CD8-positive, alpha-beta memory T cell (primary cell): Measurements from ENCODE around the gene MAP3K5. TPM values are rescaled to one million over a fixed set of nuclear protein-coding genes. Genes with fewer than 3 reads are reported as not detected.

Experiments used
- CTCF ChIA-PET: fragments of 350-600 bp; sonication (Branson Sonifier 250); formaldehyde crosslinking; loops from one replicate; lab custom pipeline; 2021; ENCODE audit warnings: antibody characterized with exemption; lab: Charles Lee
- POLR2A ChIA-PET: fragments of 350-600 bp; sonication (Branson Sonifier 250); formaldehyde crosslinking; loops from one replicate; lab custom pipeline; 2021; ENCODE audit warnings: antibody characterized with exemption; lab: Charles Lee
- DNase-seq, 5 donors: peaks; one replicate each; pipeline versions ENCODE4 v3.0.0 to v3.0.0-alpha.2; 2020 to 2022; ENCODE audit warnings: mixed read lengths in 1 of 5
- H3K27ac ChIP-seq: one replicate; pipeline ENCODE4 v1.7.0; 2013; ENCODE audit warnings: low read depth, mild to moderate bottlenecking, low read length, moderate library complexity
- H3K27me3 ChIP-seq: 2 replicates; pipeline ENCODE4 v1.7.0; 2013; ENCODE audit warnings: low read length, mild to moderate bottlenecking; ENCODE audit not compliant: insufficient read depth, poor library complexity, severe bottlenecking
- H3K36me3 ChIP-seq: 2 replicates; pipeline ENCODE4 v1.7.0; 2013; ENCODE audit warnings: mild to moderate bottlenecking, low read length, moderate library complexity; ENCODE audit not compliant: insufficient read depth
- H3K4me1 ChIP-seq: 2 replicates; pipeline ENCODE4 v1.7.0; 2013; ENCODE audit warnings: mild to moderate bottlenecking, low read length, moderate library complexity; ENCODE audit not compliant: insufficient read depth
- H3K4me3 ChIP-seq: 2 replicates; pipeline ENCODE4 v1.7.0; 2013; ENCODE audit warnings: mild to moderate bottlenecking, low read length
- H3K9me3 ChIP-seq: 2 replicates; pipeline ENCODE4 v1.7.0; 2013; ENCODE audit warnings: mild to moderate bottlenecking, low read length
- H3K27ac Mint-ChIP-seq, 8 donors: one replicate each; pipeline ENCODE4 v1.8.0; 2020 to 2021; ENCODE audit warnings: mixed read lengths in 8 of 8, mild to moderate bottlenecking in 6 of 8, inconsistent platforms in 3 of 8, moderate library complexity in 3 of 8
- H3K27me3 Mint-ChIP-seq, 2 donors: one replicate each; pipeline ENCODE4 v1.8.0; 2020 to 2021; ENCODE audit warnings: mixed read lengths in 2 of 2, mild to moderate bottlenecking in 1 of 2, moderate library complexity in 1 of 2
- H3K36me3 Mint-ChIP-seq, 3 donors: one replicate each; pipeline ENCODE4 v1.8.0; 2020 to 2021; ENCODE audit warnings: mixed read lengths in 3 of 3, inconsistent platforms in 1 of 3, mild to moderate bottlenecking in 1 of 3
- H3K4me1 Mint-ChIP-seq, 3 donors: one replicate each; pipeline ENCODE4 v1.8.0; 2020 to 2021; ENCODE audit warnings: mixed read lengths in 3 of 3, inconsistent platforms in 1 of 3, mild to moderate bottlenecking in 1 of 3
- H3K4me3 Mint-ChIP-seq, 7 donors: one replicate each; pipeline ENCODE4 v1.8.0; 2020 to 2021; ENCODE audit warnings: mixed read lengths in 7 of 7, mild to moderate bottlenecking in 6 of 7, moderate library complexity in 4 of 7, inconsistent platforms in 2 of 7
- H3K9me3 Mint-ChIP-seq, 5 donors: one replicate each; pipeline ENCODE4 v1.8.0; 2020 to 2022; ENCODE audit warnings: mixed read lengths in 5 of 5, mild to moderate bottlenecking in 3 of 5, moderate library complexity in 2 of 5, inconsistent platforms in 1 of 5
- polyA plus RNA-seq: library from polyadenylated mRNA; unstranded; fragments of 300-500 nt; fragmentation: Illumina TruSeq; gene quantifications from one replicate; pipeline ENCODE4 v1.2.3, GENCODE V29; 2021
- total RNA-seq, 2 experiments: library from RNA; stranded (reverse); gene quantifications; one replicate each; pipeline ENCODE4 v1.2.3, GENCODE V29; 2021

MAP3K5 gene
- total and polyA plus RNA-seq, 3 experiments from 2014 or later: 12.6 to 19.9 (median 12.9) TPM

DNA sequence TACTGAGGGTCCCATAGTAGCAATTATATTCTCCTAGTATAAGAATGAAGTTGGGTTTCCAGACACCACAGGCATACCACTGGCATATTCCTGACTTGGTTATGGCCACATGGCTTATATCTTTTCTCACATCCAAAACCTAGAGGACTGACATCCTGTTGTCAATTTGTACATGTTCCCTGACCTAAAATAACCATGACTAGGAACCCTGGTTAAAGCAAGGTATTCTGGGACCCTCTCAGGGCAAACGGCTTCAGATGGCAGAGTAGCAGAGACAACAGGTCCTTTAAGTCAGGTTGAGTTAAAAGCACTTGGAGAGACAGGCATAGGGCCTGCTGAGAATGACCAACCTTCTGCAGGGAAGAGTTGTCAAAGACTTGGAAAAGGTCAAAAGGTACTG is 12.6 kb downstream of the MAP3K5 start:
- no peaks in the 10 kb centered on the region for H3K9me3 Mint-ChIP-seq
- H3K4me3 ChIP-seq: no peak overlapping the region
- H3K4me3 Mint-ChIP-seq: no peak overlapping the region
- H3K27ac ChIP-seq: no peak overlapping the region
- no peaks in the 10 kb centered on the region for H3K27me3 Mint-ChIP-seq
- H3K4me1 ChIP-seq: peaks cover 37% of the 10 kb centered on the region
- no peaks in the 10 kb centered on the region for H3K36me3 ChIP-seq
- ChIA-PET POLR2A (no interaction called here), CTCF (no interaction called here)
- H3K36me3 Mint-ChIP-seq: peaks cover 8 to 14% (median 9%) of the 10 kb centered on the region in 3 donors
- no peak for DNase-seq
- peaks cover 66 to 87% (median 78%) of the 10 kb centered on the region in 3 donors for H3K4me1 Mint-ChIP-seq
- H3K9me3 ChIP-seq: no peaks in the 10 kb centered on the region
- H3K27ac Mint-ChIP-seq: peak overlapping the region in 6 of 8 donors; percentile 27 to 68 (median 49)
- no peaks in the 10 kb centered on the region for H3K27me3 ChIP-seq

DNA sequence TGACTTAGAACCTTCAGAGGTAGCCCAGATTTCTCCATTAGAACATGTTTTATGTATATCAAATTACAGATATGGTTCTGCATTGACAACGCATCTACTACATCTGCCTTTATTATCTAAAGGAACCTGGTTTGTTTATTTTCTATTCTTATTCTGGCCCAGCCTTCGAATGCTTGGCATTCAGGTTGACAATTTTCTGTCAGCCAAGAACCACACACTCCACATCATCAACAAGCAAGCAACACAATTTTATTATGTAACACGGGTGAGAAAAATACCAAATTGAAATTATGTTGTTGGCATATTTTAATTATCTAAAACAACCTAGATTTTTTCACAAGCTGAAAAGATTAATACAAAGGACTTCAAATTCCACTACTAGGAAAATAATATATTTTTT is 14.6 kb downstream of the MAP3K5 start:
- no peaks in the 10 kb centered on the region for H3K27me3 Mint-ChIP-seq
- no peaks in the 10 kb centered on the region for H3K36me3 ChIP-seq
- H3K36me3 Mint-ChIP-seq: peaks cover 3 to 9% (median 7%) of the 10 kb centered on the region in 3 donors
- no peak for DNase-seq
- no peak overlapping the region for H3K27ac ChIP-seq
- POLR2A ChIA-PET: no interaction called here
- peaks cover 64 to 87% (median 76%) of the 10 kb centered on the region in 3 donors for H3K4me1 Mint-ChIP-seq
- no peaks in the 10 kb centered on the region for H3K9me3 ChIP-seq
- CTCF ChIA-PET: interaction anchor here (1.8 kb wide), 1 partner anchor 15 kb away, joined by 4 read pairs; the partner anchor contains the start of gene MAP3K5
- H3K4me3 ChIP-seq: no peak overlapping the region
- peaks cover 24% of the 10 kb centered on the region for H3K4me1 ChIP-seq
- H3K9me3 Mint-ChIP-seq: no peaks in the 10 kb centered on the region
- no peaks in the 10 kb centered on the region for H3K27me3 ChIP-seq
- no peak overlapping the region for H3K27ac Mint-ChIP-seq
- no peak overlapping the region for H3K4me3 Mint-ChIP-seq

DNA sequence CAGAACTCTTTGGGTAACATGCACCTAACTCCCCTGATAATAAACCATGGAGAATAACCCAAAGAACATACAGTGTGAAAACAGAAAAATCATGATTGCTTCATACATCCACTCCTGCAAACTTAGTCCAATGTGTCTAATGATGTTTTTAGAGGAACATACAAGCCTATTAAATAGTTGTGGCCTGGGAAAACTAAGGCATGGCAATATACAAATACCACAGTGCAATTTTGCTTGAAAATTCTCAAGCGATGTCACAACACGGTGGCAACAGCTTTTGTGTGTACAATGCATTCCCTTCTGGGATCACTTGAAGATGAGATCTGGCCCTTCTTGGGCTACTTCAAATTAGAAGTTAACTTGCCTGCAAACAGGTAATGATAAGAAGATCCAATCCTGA is 16.7 kb downstream of the MAP3K5 start:
- POLR2A ChIA-PET: no interaction called here

DNA sequence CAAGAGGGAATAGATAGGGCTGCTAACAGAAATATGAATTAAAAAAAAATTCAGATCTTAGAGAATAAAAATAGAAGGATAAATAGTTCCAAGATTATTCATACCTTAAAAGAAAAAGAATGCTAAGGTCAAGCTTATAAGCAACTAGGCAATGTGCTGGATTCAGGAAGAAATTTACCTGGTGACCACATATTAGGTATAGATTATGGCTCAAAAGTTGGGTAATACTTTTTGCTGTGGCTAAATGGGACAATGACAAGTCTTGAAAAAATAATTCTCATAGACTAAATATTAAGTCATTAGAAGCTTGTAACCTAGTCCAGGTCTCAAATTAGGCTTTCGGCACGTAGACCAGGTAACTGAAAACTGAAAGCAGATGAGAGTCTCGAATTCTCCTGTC is 17.2 kb downstream of the MAP3K5 start:
- CTCF ChIA-PET: no interaction called here
- POLR2A ChIA-PET: no interaction called here
- peaks cover 19% of the 10 kb centered on the region for H3K4me1 ChIP-seq

More for the DNA sequence above, 16.7 kb downstream of the MAP3K5 start:
- peak overlapping the region in 6 of 8 donors; percentile 17 to 73 (median 46) for H3K27ac Mint-ChIP-seq
- no peaks in the 10 kb centered on the region for H3K36me3 ChIP-seq
- no peak overlapping the region for H3K27ac ChIP-seq
- H3K4me1 ChIP-seq: peaks cover 19% of the 10 kb centered on the region
- peak overlapping the region in 3 of 7 donors; percentile 13 to 31 (median 23) for H3K4me3 Mint-ChIP-seq
- H3K4me3 ChIP-seq: no peak overlapping the region
- no peaks in the 10 kb centered on the region for H3K27me3 ChIP-seq
- DNase-seq: no peak
- CTCF ChIA-PET: no interaction called here
- peaks cover 0 to 9% (median 3%) of the 10 kb centered on the region in 3 donors for H3K36me3 Mint-ChIP-seq
- H3K9me3 Mint-ChIP-seq: no peaks in the 10 kb centered on the region
- H3K4me1 Mint-ChIP-seq: peaks cover 63 to 88% (median 76%) of the 10 kb centered on the region in 3 donors
- no peaks in the 10 kb centered on the region for H3K27me3 Mint-ChIP-seq
- no peaks in the 10 kb centered on the region for H3K9me3 ChIP-seq

DNA sequence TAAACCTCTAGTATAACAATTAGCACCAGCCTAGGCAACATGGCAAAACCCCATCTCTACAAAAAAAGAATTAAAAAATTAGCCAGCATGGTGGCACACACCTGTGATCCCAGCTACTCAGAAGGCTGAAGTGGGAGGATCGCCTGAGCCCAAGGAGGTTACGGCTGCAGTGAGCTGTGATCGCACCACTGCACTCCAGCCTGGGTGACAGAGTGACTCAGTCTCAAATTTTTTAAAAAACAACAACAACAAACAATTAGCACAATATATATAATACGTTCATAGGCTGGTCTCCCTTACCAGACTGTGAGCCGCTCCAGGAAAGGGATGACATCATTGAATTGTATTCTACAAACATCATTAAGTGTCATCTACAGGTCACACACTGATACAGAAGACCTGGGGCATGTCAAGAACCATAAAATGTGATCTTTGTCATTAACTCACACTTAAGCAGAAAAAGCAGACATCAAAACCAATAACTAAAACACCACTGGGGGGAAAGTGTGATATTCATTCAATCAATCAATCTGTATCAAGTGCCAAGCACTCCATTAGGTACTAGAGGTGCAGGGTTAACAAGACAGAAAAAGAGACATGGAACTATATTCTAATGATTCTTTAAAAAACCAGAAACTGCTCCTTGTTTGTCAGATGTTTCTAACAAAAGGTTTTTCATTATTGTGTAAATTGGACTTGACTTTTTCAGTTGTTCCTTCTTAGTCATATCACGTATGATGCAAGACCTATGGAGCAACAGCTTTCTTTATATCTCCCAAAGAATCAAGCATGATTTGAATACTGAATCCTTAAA is 17.8 kb downstream of the MAP3K5 start:
- no peak overlapping the region for H3K27ac ChIP-seq
- peak overlapping the region in 6 of 8 donors; percentile 12 to 79 (median 46) for H3K27ac Mint-ChIP-seq

More for the DNA sequence above, 17.2 kb downstream of the MAP3K5 start:
- peak overlapping the region in 2 of 7 donors; percentile 13 to 31 for H3K4me3 Mint-ChIP-seq
- peaks cover 0 to 9% (median 3%) of the 10 kb centered on the region in 3 donors for H3K36me3 Mint-ChIP-seq
- no peak for DNase-seq
- Histone ChIP-seq H3K4me3 (no peak overlapping the region), H3K9me3 (no peaks in the 10 kb centered on the region), H3K27ac (no peak overlapping the region), H3K27me3 (no peaks in the 10 kb centered on the region), H3K36me3 (no peaks in the 10 kb centered on the region)
- H3K27me3 Mint-ChIP-seq: no peaks in the 10 kb centered on the region
- H3K27ac Mint-ChIP-seq: peak overlapping the region in 5 of 8 donors; percentile 21 to 73 (median 44)
- H3K4me1 Mint-ChIP-seq: peaks cover 60 to 88% (median 77%) of the 10 kb centered on the region in 3 donors
- no peaks in the 10 kb centered on the region for H3K9me3 Mint-ChIP-seq

DNA sequence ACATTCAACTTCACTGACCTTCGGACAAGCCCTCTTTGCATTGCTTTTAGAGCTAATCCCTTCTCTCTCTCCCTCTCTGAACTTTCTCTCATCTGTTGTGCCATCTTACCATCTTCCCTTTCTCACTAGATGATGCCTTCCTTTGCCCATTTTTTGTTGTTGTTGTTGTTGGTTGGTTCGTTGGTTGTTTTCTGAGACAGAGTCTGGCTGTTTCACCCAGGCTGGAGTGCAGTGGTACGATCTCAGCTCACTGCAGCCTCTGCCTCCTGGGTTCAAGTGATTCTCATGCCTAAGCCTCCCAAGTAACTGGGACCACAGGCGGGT is 18.8 kb downstream of the MAP3K5 start:
- Mint-ChIP-seq H3K4me3 (peak overlapping the region in 2 of 7 donors; percentile 20 to 64), H3K27me3 (no peaks in the 10 kb centered on the region), H3K36me3 (peaks cover 0 to 9% (median 0%) of the 10 kb centered on the region in 3 donors), H3K9me3 (no peaks in the 10 kb centered on the region), H3K27ac (peak overlapping the region in 6 of 8 donors; percentile 16 to 86 (median 48)), H3K4me1 (peaks cover 58 to 87% (median 77%) of the 10 kb centered on the region in 3 donors)
- Histone ChIP-seq H3K36me3 (no peaks in the 10 kb centered on the region), H3K27me3 (no peaks in the 10 kb centered on the region), H3K27ac (no peak overlapping the region), H3K4me1 (peaks cover 9% of the 10 kb centered on the region), H3K4me3 (no peak overlapping the region), H3K9me3 (no peaks in the 10 kb centered on the region)
- no peak for DNase-seq
- CTCF ChIA-PET: interaction anchor here (1.1 to 3.7 kb wide), 3 partner anchors 19 to 129 kb away, joined by 3 to 18 read pairs (median 5); partner anchors contain the start of gene MAP3K5
- POLR2A ChIA-PET: interaction anchor here (1.3 kb wide), 1 partner anchor 19 kb away, joined by 5 read pairs; the partner anchor contains the start of gene MAP3K5

More for the DNA sequence above, 17.8 kb downstream of the MAP3K5 start:
- ChIA-PET POLR2A (interaction anchor here (1.3 kb wide), 1 partner anchor 18 kb away, joined by 5 read pairs; the partner anchor contains the start of gene MAP3K5), CTCF (interaction anchor here (3.7 kb wide), 1 partner anchor 18 kb away, joined by 18 read pairs; the partner anchor contains the start of gene MAP3K5)
- Histone ChIP-seq H3K9me3 (no peaks in the 10 kb centered on the region), H3K4me3 (no peak overlapping the region), H3K4me1 (peaks cover 14% of the 10 kb centered on the region), H3K36me3 (no peaks in the 10 kb centered on the region), H3K27me3 (no peaks in the 10 kb centered on the region)
- Mint-ChIP-seq H3K27me3 (no peaks in the 10 kb centered on the region), H3K4me3 (peak overlapping the region in 2 of 7 donors; percentile 2 to 64), H3K4me1 (peaks cover 55 to 84% (median 72%) of the 10 kb centered on the region in 3 donors), H3K36me3 (peaks cover 0 to 9% (median 0%) of the 10 kb centered on the region in 3 donors), H3K9me3 (no peaks in the 10 kb centered on the region)
- DNase-seq: no peak

DNA sequence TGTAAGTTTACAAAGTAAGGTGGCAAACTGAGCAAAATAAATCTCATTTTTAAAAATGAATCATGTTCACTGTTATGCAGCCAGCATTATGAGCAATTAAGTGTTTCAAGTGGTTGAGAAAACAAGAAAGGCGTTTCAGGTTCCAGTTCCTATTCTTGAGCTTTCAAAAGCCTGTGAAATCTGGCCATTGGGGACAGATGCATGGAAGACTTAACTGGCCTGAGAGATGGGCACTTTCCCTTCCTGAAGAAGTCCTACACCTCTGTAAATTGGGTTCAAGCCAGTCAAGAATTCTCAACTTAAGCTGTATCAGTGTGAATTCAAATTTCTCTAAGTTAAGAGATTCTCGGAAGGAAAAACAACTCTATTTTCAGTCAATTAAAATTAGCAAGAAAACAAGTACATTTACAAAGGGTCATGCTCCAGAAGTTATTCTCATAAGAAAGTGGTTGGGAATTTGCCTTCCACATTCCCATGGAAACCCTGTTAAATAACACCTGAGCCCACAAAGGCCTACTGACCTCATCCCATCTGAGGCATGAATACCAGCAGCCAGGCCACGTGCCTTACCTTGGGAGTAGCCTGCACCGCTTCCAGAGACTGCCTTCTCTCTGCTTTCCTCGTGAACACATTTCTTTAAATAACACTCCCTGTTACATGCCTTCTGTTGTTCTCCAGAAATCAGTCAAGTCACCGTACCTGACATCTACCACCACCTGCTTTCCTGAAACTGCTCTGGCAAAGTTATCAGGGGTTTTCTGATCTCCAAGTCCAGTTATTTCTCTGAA is 19.4 kb downstream of the MAP3K5 start:
- H3K27ac Mint-ChIP-seq: peak overlapping the region; percentile 0 to 86 (median 32)
- no peaks in the 10 kb centered on the region for H3K27me3 Mint-ChIP-seq
- no peak overlapping the region for H3K27ac ChIP-seq
- no peaks in the 10 kb centered on the region for H3K36me3 ChIP-seq
- POLR2A ChIA-PET: no interaction called here
- H3K36me3 Mint-ChIP-seq: peaks cover 0 to 9% (median 0%) of the 10 kb centered on the region in 3 donors
- H3K4me1 Mint-ChIP-seq: peaks cover 62 to 88% (median 83%) of the 10 kb centered on the region in 3 donors
- DNase-seq: no peak
- H3K4me3 Mint-ChIP-seq: peak overlapping the region in 3 of 7 donors; percentile 10 to 64 (median 62)
- H3K4me1 ChIP-seq: peaks cover 11% of the 10 kb centered on the region
- CTCF ChIA-PET: interaction anchor here (1.1 to 3.7 kb wide), 3 partner anchors 19 to 129 kb away, joined by 3 to 18 read pairs (median 5); partner anchors contain the start of gene MAP3K5
- H3K9me3 Mint-ChIP-seq: no peaks in the 10 kb centered on the region
- H3K4me3 ChIP-seq: no peak overlapping the region
- no peaks in the 10 kb centered on the region for H3K9me3 ChIP-seq
- no peaks in the 10 kb centered on the region for H3K27me3 ChIP-seq
